KMS-11 (cell line): ENCODE measurements around the gene RHOB.

ENCODE experiments used
- H2AFZ ChIP-seq: fragments of 200-600 bp; sonication (generic); 2 replicates; pipeline ENCODE4 v1.6.1; 2016; ENCODE audit warnings: antibody characterized with exemption, mixed run types, low read depth
- H3K27ac ChIP-seq: fragments of 200-600 bp; sonication (generic); 2 replicates; pipeline ENCODE4 v1.6.1; 2016; ENCODE audit warnings: mild to moderate bottlenecking, mixed run types
- H3K27me3 ChIP-seq: fragments of 200-600 bp; sonication (generic); 2 replicates; pipeline ENCODE4 v1.6.1; 2017; ENCODE audit warnings: mild to moderate bottlenecking, low read depth, mixed run types, moderate library complexity; ENCODE audit not compliant: insufficient read depth
- H3K36me3 ChIP-seq: fragments of 200-600 bp; sonication (generic); 2 replicates; pipeline ENCODE4 v1.6.1; 2017; ENCODE audit warnings: mild to moderate bottlenecking, mixed run types; ENCODE audit not compliant: insufficient read depth
- H3K4me1 ChIP-seq: fragments of 200-600 bp; sonication (generic); 2 replicates; pipeline ENCODE4 v1.6.1; 2016; ENCODE audit warnings: mild to moderate bottlenecking, low read depth, mixed run types; ENCODE audit not compliant: poor library complexity, severe bottlenecking
- H3K4me2 ChIP-seq: fragments of 200-600 bp; sonication (generic); 2 replicates; pipeline ENCODE4 v1.7.0; 2016; ENCODE audit warnings: mild to moderate bottlenecking, mixed run types
- H3K4me3 ChIP-seq: fragments of 200-600 bp; sonication (generic); IDR thresholded peaks from 2 replicates; pipeline ENCODE4 v1.6.1; 2017; ENCODE audit warnings: low read depth, low read length, mixed read lengths; ENCODE audit not compliant: insufficient read depth
- H3K79me2 ChIP-seq: fragments of 200-600 bp; sonication (generic); 2 replicates; pipeline ENCODE4 v1.6.1; 2016; ENCODE audit warnings: low read depth, mixed run types; ENCODE audit not compliant: insufficient read depth
- H3K9ac ChIP-seq: fragments of 200-600 bp; sonication (generic); 2 replicates; pipeline ENCODE4 v1.6.1; 2016; ENCODE audit warnings: mild to moderate bottlenecking, mixed run types
- H4K20me1 ChIP-seq: fragments of 200-600 bp; sonication (generic); 2 replicates; pipeline ENCODE4 v1.6.1; 2016; ENCODE audit warnings: mild to moderate bottlenecking, mixed run types; ENCODE audit not compliant: insufficient read depth
- TF ChIP-seq, protein P1 (sequence below): fragments of 200-600 bp; sonication (generic); conservative IDR thresholded peaks from 2 replicates; pipeline ENCODE4 v1.6.1; 2017; ENCODE audit warnings: low read depth, mild to moderate bottlenecking, antibody characterized with exemption, low read length, moderate library complexity, mixed read lengths

Gene RHOB

DNA sequence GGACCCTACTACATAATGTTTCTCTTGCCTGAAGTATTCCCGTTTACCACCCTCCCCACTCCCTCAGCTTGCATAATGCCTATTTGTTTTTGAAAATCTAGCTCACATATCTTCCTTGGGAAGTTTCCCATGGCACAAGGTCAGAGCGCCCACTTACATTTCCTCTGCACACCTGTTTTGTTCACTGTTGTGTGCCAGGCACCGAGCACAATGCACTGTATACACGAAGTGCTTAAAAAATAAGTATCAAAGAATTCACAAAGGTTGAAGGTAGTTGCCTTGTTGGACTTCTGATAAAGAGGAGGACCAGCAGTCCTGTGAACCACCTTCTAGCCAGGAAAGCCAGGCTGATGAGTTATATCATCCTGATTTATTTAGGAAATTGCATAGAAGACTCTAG lies 16.8 kb upstream of the RHOB start:
- Histone ChIP-seq H4K20me1 (no peaks in the 10 kb centered on the region), H3K36me3 (no peaks in the 10 kb centered on the region), H3K4me1 (peaks cover 59% of the 10 kb centered on the region), H3K79me2 (no peaks in the 10 kb centered on the region), H3K27me3 (no peaks in the 10 kb centered on the region), H3K27ac (peak overlapping the region; percentile 53), H3K4me3 (peak overlapping the region; percentile 64), H3K9ac (peak overlapping the region; percentile 8; the same call in 1 of the 2 replicates), H3K4me2 (peak overlapping the region; percentile 94), H2AFZ (peak overlapping the region; percentile 43)
- TF ChIP-seq, protein P1, sequence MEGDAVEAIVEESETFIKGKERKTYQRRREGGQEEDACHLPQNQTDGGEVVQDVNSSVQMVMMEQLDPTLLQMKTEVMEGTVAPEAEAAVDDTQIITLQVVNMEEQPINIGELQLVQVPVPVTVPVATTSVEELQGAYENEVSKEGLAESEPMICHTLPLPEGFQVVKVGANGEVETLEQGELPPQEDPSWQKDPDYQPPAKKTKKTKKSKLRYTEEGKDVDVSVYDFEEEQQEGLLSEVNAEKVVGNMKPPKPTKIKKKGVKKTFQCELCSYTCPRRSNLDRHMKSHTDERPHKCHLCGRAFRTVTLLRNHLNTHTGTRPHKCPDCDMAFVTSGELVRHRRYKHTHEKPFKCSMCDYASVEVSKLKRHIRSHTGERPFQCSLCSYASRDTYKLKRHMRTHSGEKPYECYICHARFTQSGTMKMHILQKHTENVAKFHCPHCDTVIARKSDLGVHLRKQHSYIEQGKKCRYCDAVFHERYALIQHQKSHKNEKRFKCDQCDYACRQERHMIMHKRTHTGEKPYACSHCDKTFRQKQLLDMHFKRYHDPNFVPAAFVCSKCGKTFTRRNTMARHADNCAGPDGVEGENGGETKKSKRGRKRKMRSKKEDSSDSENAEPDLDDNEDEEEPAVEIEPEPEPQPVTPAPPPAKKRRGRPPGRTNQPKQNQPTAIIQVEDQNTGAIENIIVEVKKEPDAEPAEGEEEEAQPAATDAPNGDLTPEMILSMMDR: no peak

DNA sequence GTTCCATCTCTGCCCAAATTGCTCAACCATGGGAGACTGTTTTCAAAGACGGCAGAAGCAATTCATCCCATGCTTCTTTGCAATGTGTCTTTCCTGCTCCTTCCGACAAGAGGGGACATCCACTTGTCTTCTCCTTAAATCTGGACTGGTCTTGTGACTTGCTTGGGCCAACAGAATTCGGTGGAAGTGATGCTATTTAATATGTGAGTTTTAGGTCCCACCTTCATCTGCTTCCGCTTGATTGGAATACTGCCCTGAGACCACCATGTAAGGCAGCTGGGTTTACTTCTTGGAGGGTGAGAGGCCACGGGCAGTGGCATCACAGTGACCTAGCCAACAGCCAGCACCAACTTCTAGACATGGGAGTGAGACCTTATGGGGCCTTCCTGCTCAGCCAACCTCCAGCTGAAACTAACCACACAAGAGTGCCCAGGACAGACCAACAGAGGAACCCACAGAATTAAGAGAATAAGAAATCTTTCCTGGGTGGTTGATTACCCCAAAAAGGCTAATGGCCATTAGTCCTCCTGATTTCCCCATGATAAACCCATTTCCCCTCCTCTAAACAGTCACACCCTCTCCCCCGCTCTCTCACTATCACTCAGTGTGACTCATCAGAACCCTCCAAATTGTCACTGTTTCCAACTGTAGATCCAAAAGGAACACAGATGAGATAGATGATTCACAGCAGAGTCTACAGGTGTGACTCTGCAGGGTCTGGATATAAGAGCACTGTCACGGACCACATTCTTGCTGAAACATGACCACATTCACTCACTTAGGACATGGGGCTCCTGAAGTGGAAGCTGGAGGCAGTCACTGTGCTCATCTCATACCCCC lies 16.2 kb upstream of the RHOB start:
- Histone ChIP-seq H3K27ac (peak overlapping the region; percentile 53; the same call in 1 of the 2 replicates), H3K27me3 (no peaks in the 10 kb centered on the region), H3K4me2 (peak overlapping the region; percentile 94), H2AFZ (peak overlapping the region; percentile 43; the same call in 1 of the 2 replicates), H3K4me1 (peaks cover 53% of the 10 kb centered on the region), H4K20me1 (no peaks in the 10 kb centered on the region), H3K9ac (no peak overlapping the region), H3K79me2 (no peaks in the 10 kb centered on the region), H3K4me3 (peak overlapping the region; percentile 34), H3K36me3 (no peaks in the 10 kb centered on the region)
- TF ChIP-seq, protein P1: no peak

DNA sequence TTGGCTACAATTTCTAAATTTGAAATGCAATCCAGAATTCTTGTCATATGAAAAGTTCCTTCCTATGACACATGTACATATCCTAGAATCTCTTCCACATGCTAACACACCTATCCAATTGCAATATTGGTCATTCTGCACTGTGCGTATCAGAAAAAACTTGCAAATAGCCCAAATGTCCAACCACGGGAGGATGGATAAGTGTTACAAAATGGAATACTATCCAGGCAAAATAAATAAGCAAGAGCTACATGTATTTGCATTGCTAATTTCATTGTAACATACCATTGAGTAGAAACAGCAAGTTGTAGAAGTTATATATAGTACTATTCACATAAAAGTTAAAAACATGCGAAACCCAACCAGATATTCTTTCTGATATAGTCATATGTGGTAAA lies 15.6 kb upstream of the RHOB start:
- Histone ChIP-seq H3K27me3 (no peaks in the 10 kb centered on the region), H3K9ac (no peak overlapping the region), H3K4me2 (peak overlapping the region; percentile 94; the same call in 1 of the 2 replicates), H3K79me2 (no peaks in the 10 kb centered on the region), H3K4me3 (no peak overlapping the region), H2AFZ (no peak overlapping the region), H4K20me1 (no peaks in the 10 kb centered on the region), H3K4me1 (peaks cover 47% of the 10 kb centered on the region), H3K36me3 (no peaks in the 10 kb centered on the region), H3K27ac (no peak overlapping the region)
- TF ChIP-seq, protein P1: no peak

DNA sequence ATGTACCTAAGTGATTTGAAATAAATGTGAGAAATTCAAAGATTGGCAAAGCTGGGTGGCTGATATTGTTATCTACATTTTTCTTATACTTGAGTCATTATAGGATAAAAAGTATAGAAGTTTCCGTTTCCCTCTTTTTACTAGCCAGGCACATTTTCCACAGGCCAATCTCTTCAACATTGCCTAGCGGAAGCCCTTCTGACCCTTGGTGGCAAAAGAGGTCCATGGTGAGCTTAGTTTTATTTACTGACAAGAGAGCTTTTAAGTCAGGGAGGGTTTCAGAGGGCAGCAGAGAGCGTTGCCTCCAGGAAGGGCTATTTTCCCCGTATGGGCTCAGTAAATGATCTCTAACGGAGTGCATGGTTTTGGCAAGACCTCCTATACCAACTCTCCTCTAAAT lies 15.1 kb upstream of the RHOB start:
- H3K9ac ChIP-seq: no peak overlapping the region
- H3K4me2 ChIP-seq: no peak overlapping the region
- H4K20me1 ChIP-seq: no peaks in the 10 kb centered on the region
- H2AFZ ChIP-seq: no peak overlapping the region
- no peaks in the 10 kb centered on the region for H3K79me2 ChIP-seq
- TF ChIP-seq, protein P1: no peak
- H3K4me3 ChIP-seq: no peak overlapping the region
- peaks cover 42% of the 10 kb centered on the region for H3K4me1 ChIP-seq
- H3K27me3 ChIP-seq: no peaks in the 10 kb centered on the region
- H3K36me3 ChIP-seq: no peaks in the 10 kb centered on the region
- no peak overlapping the region for H3K27ac ChIP-seq
